Measurements from ENCODE around the gene ALKAL2.

GRCh38 chr2:310994-311393, 23.1 kb upstream of the ALKAL2 start:
- TF ChIP-seq POLR2A (IDR thresholded peaks at IDR 0.05): no peak
- TF ChIP-seq CTCF (IDR thresholded peaks at IDR 0.05): no peak
